DMS53 treated with DMSO at 0.1 percent for 48 hours (cell line): ENCODE results near the gene ITGB8.

Experiments used
- DNase-seq: peaks from one replicate; lab custom pipeline; 2025; ENCODE audit not compliant: unreplicated experiment; lab: John Stamatoyannopoulos, UW

ITGB8 gene

DNA sequence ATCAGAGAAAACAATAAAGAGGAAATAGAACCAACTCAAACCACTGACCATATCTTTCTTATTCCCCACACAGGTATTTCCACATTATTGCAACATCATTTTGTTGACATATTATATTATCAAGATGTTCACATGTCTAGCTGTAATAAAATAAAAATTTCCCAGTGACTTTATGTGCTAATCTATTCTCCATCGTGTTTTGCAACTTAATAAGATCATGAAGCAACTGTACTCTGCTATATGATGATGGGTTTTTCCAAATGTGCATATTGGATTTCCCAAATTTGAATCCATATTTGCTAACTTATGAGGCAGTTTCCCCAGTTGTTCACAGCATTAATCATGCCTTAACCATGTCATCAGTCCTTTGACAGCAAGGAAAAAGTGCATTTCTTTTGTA, 127.8 kb downstream of the ITGB8 start:
- DNase-seq, result no peak

DNA sequence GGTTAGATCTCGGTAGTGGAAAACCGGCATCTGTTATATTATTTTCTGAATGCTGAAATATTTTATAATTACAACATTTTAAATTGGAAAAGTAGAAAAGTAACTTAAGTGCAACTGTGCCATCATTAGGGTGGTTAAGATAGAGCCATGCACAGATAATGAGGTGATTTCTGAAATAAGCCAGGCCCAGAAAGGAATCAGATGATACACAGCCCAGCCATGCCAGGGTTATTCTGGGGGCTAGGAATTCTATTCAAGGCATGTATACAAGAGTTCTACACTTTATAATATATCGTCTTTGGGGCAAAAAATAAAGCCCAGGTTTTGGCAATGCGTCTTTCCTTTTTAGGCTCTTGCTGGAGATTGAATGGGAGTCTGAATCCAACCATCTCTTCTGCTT, 128.7 kb downstream of the ITGB8 start:
- DNase-seq, result no peak

DNA sequence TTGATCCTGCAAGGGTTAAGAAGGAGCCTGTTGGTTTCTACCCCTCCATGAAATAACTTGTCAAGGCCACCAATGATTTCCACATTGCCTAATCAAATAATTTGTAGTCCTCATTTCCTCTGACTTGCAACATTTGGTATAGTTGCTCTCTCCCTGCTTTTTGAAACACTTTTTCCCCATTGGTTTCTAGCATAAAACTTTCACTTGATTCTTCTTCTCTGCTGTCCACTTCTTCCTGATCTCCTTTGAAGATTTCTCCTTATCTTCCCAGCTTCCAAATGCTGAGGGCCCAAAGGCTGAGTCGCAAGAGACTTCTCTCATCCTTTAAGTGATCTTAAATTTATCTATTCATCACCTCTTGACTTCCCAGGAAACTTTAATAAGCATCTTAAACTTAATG, 134.2 kb downstream of the ITGB8 start:
- no peak for DNase-seq
